ENCODE measurements around the gene ZNF557. TPM values are rescaled to one million over a fixed set of nuclear protein-coding genes. Genes with fewer than 3 reads are reported as not detected.
A peak's percentile ranks its signal among the peaks of the same experiment; 100 is the strongest.

ZNF557 gene
- total RNA-seq, 3 donors from 2014 or later: 7.2 to 18.3 (median 12.8) TPM

DNA sequence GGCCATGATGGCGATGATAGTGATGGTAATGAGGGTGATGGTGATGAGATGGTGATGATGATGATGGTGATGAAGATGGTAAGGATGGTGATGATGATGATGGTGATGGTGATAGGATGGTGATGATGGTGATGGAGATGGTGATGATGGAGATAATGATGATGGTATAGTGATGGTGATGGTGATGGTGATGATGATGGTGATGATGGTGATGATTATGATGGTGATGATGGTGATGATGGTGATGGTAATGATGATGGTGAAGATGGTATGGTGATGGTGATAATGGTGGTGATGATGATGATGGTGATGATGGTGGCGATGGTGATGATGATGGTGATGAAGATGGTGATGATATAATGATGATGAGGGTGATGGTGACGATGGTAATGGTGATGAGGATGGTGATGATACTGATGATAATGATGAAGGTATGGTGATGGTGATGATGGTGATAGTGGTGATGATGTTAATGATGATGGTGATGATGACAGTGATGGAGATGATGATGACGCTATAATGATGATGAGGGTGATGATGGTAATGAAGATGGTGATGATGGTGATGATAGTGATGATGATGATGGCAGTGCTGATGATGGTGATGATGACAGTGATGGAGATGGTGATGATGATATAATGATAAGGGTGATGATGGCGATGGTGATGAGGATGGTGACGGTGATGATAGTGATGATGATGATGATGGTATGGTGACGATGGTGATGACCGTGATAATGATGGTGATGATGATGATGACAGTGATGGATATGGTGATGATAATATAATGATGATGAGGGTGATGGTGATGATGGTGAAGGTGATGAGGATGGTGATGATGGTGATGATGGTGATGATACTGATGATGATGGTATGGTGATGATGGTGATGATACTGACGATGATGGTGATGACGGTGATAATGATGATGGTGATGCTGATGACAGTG, 37.5 kb downstream of the ZNF557 start:
- Histone ChIP-seq H3K9me3 (no peaks in the 10 kb centered on the region), H3K4me3 (no peak overlapping the region), H3K27ac (no peak overlapping the region), H3K27me3 (no peaks in the 10 kb centered on the region), H3K4me1 (no peaks in the 10 kb centered on the region), H3K36me3 (no peaks in the 10 kb centered on the region)
- DNase-seq (ENCODE audit: low spot score in 2 of 2): no peak
- intact Hi-C loops (cut with DNase I; ENCODE audit: low total_unique reads): no loop called here
- TF ChIP-seq, protein P1, sequence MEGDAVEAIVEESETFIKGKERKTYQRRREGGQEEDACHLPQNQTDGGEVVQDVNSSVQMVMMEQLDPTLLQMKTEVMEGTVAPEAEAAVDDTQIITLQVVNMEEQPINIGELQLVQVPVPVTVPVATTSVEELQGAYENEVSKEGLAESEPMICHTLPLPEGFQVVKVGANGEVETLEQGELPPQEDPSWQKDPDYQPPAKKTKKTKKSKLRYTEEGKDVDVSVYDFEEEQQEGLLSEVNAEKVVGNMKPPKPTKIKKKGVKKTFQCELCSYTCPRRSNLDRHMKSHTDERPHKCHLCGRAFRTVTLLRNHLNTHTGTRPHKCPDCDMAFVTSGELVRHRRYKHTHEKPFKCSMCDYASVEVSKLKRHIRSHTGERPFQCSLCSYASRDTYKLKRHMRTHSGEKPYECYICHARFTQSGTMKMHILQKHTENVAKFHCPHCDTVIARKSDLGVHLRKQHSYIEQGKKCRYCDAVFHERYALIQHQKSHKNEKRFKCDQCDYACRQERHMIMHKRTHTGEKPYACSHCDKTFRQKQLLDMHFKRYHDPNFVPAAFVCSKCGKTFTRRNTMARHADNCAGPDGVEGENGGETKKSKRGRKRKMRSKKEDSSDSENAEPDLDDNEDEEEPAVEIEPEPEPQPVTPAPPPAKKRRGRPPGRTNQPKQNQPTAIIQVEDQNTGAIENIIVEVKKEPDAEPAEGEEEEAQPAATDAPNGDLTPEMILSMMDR (IDR thresholded peaks at IDR 0.05): no peak
- no peak for TF ChIP-seq POLR2AphosphoS5 (IDR thresholded peaks at IDR 0.05)

DNA sequence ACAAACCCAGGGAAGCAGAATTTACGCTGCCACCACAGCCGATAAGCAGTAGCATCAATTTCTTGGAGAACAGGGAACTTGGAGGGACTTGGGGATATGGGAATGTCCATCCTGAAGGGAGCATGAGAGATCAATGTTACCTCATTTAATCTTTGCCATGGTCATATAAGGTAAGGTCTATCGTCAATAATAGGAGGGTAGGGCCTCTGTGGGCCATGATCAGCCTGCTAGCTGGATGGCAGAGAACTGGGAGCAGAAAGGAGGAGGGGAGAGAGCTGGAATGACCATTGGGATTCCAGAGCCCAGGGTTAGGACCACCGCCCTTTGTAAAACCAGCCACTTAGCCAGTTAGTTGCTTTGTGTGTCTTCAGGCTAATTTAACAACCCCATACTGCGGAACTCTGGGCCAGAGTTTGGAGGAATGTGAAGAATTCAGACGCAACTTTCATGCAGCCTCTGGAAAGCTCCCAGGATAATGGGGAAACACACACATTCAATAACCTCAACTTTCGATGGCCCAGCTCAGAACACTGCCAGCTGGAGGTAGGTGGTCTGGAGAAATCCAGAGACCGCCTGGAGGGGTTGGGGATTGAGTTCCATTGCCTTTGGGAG, 40.3 kb downstream of the ZNF557 start:
- Histone ChIP-seq H3K4me1 (no peaks in the 10 kb centered on the region), H3K27me3 (no peaks in the 10 kb centered on the region), H3K9me3 (no peaks in the 10 kb centered on the region), H3K36me3 (no peaks in the 10 kb centered on the region), H3K4me3 (no peak overlapping the region), H3K27ac (no peak overlapping the region)
- TF ChIP-seq, protein P1 (IDR thresholded peaks at IDR 0.05): no peak
- TF ChIP-seq POLR2AphosphoS5 (IDR thresholded peaks at IDR 0.05) (no peak), POLR2A (IDR thresholded peaks at IDR 0.05) (no peak)
- intact Hi-C loops (cut with DNase I; ENCODE audit: low total_unique reads): no loop called here
- DNase-seq (ENCODE audit: low spot score in 2 of 2): no peak

DNA sequence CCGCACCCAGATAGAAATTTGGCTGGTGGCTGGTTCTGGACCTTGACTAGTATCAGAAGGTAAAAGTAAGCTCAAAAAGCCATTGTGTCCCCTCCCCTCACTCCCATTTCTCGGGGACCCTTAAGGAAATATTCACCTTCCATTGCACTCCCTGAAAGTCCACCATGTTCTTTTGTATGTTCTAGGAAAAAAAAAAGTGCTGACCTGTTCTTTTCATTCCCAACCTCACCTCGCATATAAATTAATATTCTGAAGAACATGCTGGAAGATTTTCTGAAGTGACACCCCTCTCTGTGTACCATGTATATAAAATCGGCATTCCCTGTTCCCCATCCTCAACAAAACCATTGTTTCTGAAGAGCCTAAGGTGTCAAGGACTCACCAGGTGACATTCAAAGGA, 43.2 kb downstream of the ZNF557 start:
- Histone ChIP-seq H3K27ac (no peak overlapping the region), H3K4me3 (no peak overlapping the region), H3K36me3 (no peaks in the 10 kb centered on the region), H3K4me1 (no peaks in the 10 kb centered on the region), H3K9me3 (no peaks in the 10 kb centered on the region), H3K27me3 (no peaks in the 10 kb centered on the region)
- no peak for DNase-seq (ENCODE audit: low spot score in 2 of 2)
- intact Hi-C loops (cut with DNase I; ENCODE audit: low total_unique reads): no loop called here
- no peak for TF ChIP-seq POLR2A (IDR thresholded peaks at IDR 0.05)
- TF ChIP-seq POLR2AphosphoS5 (IDR thresholded peaks at IDR 0.05): no peak
- TF ChIP-seq, protein P1 (IDR thresholded peaks at IDR 0.05): no peak

DNA sequence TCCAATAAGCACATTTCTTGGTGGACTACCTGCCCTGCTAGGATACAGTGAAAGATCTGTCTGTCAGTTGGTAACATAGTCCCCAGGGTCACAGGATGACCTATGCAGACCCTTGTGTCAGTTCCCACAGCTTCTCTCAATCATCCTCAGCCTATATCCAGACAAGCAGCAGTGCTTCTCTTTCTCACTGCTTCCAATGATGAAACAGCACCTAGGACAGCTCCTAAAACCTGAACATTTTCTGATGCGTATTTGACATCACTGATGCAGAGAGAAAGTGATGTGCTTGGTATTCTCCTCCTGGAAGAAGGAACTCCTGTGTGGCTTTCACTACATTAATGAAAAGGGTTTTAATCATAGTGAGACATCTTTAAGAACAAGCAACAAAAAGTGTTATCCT, 43.7 kb downstream of the ZNF557 start:
- no peaks in the 10 kb centered on the region for H3K9me3 ChIP-seq
- H3K27me3 ChIP-seq: no peaks in the 10 kb centered on the region
- H3K4me3 ChIP-seq: no peak overlapping the region
- H3K4me1 ChIP-seq: no peaks in the 10 kb centered on the region
- intact Hi-C loops (cut with DNase I; ENCODE audit: low total_unique reads): no loop called here
- TF ChIP-seq POLR2A (IDR thresholded peaks at IDR 0.05) (no peak), POLR2AphosphoS5 (IDR thresholded peaks at IDR 0.05) (no peak)
- TF ChIP-seq, protein P1 (IDR thresholded peaks at IDR 0.05): no peak
- DNase-seq (ENCODE audit: low spot score in 2 of 2): no peak
- no peak overlapping the region for H3K27ac ChIP-seq
- H3K36me3 ChIP-seq: no peaks in the 10 kb centered on the region

DNA sequence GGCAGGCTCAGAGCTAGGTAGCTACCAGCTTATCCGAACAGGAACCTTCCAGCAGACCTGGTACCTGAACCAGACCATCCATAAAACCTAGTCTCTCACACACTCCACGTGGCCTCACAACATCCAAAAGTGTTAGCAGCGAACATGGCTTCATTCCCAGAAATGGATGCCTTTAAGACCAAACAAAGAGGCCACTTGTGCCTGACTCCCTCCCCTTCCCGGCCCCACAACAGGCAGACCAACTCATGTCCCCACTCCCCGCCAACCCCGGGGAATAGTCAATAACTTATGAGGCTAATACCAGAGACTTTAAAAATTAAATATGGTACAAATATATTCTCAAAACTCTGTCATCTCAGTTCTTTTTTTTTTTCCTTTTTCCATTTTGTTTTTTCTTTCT, 46.2 kb downstream of the ZNF557 start:
- Histone ChIP-seq H3K36me3 (no peaks in the 10 kb centered on the region), H3K27me3 (no peaks in the 10 kb centered on the region), H3K4me3 (no peak overlapping the region), H3K9me3 (no peaks in the 10 kb centered on the region), H3K27ac (no peak overlapping the region), H3K4me1 (no peaks in the 10 kb centered on the region)
- TF ChIP-seq, protein P1 (IDR thresholded peaks at IDR 0.05): no peak
- TF ChIP-seq POLR2A (IDR thresholded peaks at IDR 0.05): no peak
- no peak for TF ChIP-seq POLR2AphosphoS5 (IDR thresholded peaks at IDR 0.05)
- intact Hi-C loops (cut with DNase I; ENCODE audit: low total_unique reads): no loop called here
- DNase-seq (ENCODE audit: low spot score in 2 of 2): peak in 1 of 2 donors; percentile 32

Data from breast epithelium (tissue), 4 donors.